Stomach (tissue), 4 donors: ENCODE results near the gene LMBRD2.

Experiments
- CTCF ChIP-seq, 7 experiments: fragments of 450-650 bp in 4 of 7; fragments of 200-600 bp in 3 of 7; sonication (generic) in 3 of 7; IDR thresholded peaks; one replicate each; pipeline ENCODE4 v1.5.1; 2016 to 2019; ENCODE audit warnings: antibody characterized with exemption in 7 of 7, control low read depth in 2 of 7, mild to moderate bottlenecking in 1 of 7
- EP300 ChIP-seq: sonication (generic); formaldehyde crosslinking; IDR thresholded peaks from one replicate; pipeline ENCODE4 v1.6.1; 2017; ENCODE audit warnings: antibody characterized with exemption
- POLR2A ChIP-seq, 4 donors: fragments of 450-650 bp; IDR thresholded peaks; one replicate each; pipeline ENCODE4 v1.6.1; 2016; ENCODE audit warnings: antibody characterized with exemption in 4 of 4, control low read depth in 2 of 4, mild to moderate bottlenecking in 1 of 4, moderate library complexity in 1 of 4
- POLR2AphosphoS5 ChIP-seq, 3 donors: sonication (generic); formaldehyde crosslinking; IDR thresholded peaks; one replicate each; pipeline ENCODE4 v1.6.1; 2016; ENCODE audit warnings: antibody characterized with exemption in 3 of 3

- TF ChIP-seq CTCF (IDR thresholded peaks at IDR 0.05) (no peak), POLR2AphosphoS5 (IDR thresholded peaks at IDR 0.05) (no peak), EP300 (no peak), POLR2A (IDR thresholded peaks at IDR 0.05) (no peak)
Measured at GRCh38 chr5:36054647-36055046, 97.0 kb downstream of the LMBRD2 start.
